ENCODE measurements around the gene LONP1.

The LONP1 gene

GRCh38 chr19:5713228-5713627, 6.7 kb downstream of the LONP1 start:
- H3K9me2 ChIP-seq (replicated peaks; ENCODE audit: insufficient read depth, low read length), result no peaks in the 10 kb centered on the region
- H3K9me3 ChIP-seq (ENCODE audit: insufficient read depth, low read length), result no peaks in the 10 kb centered on the region
- peaks cover 6% of the 10 kb centered on the region; the same call in 1 of the 2 replicates for H3K36me3 ChIP-seq (ENCODE audit: low read length)
- H4K20me1 ChIP-seq (ENCODE audit: low read depth, low read length), result peaks cover 12% of the 10 kb centered on the region
- H3K9ac ChIP-seq (ENCODE audit: low read length), result no peak overlapping the region
- H3K4me3 ChIP-seq (ENCODE audit: insufficient read depth, low read length, poor library complexity, severe bottlenecking), result no peak overlapping the region
- no peaks in the 10 kb centered on the region for H3F3A ChIP-seq (ENCODE audit: insufficient read depth)
- peaks cover 42% of the 10 kb centered on the region for H3K79me2 ChIP-seq (ENCODE audit: insufficient read depth, low read length)
- no peak overlapping the region for H3K27ac ChIP-seq (ENCODE audit: low read depth, low read length)
- H2AFZ ChIP-seq (ENCODE audit: low read depth, low read length, severe bottlenecking), result no peak overlapping the region
- no peak overlapping the region for H3K4me2 ChIP-seq (ENCODE audit: low read depth, low read length, poor library complexity, severe bottlenecking)
- TF ChIP-seq CTCF (IDR thresholded peaks at IDR 0.05; ENCODE audit: insufficient read depth, low read length, poor library complexity, severe bottlenecking), result no peak
- TF ChIP-seq EZH2phosphoT487 (conservative IDR thresholded peaks at IDR 0.05; ENCODE audit: low read length), result no peak
- H3K27me3 ChIP-seq (ENCODE audit: low read length), result no peaks in the 10 kb centered on the region

GRCh38 chr19:5711713-5712161, 8.2 kb downstream of the LONP1 start:
- Histone ChIP-seq H3K36me3 (ENCODE audit: low read length) (no peaks in the 10 kb centered on the region), H3K4me3 (ENCODE audit: insufficient read depth, low read length, poor library complexity, severe bottlenecking) (no peak overlapping the region), H2AFZ (ENCODE audit: low read depth, low read length, severe bottlenecking) (no peak overlapping the region), H4K20me1 (ENCODE audit: low read depth, low read length) (peaks cover 6% of the 10 kb centered on the region; the same call in 1 of the 2 replicates), H3F3A (ENCODE audit: insufficient read depth) (no peaks in the 10 kb centered on the region), H3K27me3 (ENCODE audit: low read length) (no peaks in the 10 kb centered on the region), H3K9ac (ENCODE audit: low read length) (no peak overlapping the region), H3K27ac (ENCODE audit: low read depth, low read length) (no peak overlapping the region), H3K79me2 (ENCODE audit: insufficient read depth, low read length) (peaks cover 27% of the 10 kb centered on the region), H3K9me2 (replicated peaks; ENCODE audit: insufficient read depth, low read length) (no peaks in the 10 kb centered on the region), H3K9me3 (ENCODE audit: insufficient read depth, low read length) (no peaks in the 10 kb centered on the region), H3K4me2 (ENCODE audit: low read depth, low read length, poor library complexity, severe bottlenecking) (no peak overlapping the region)
- TF ChIP-seq CTCF (IDR thresholded peaks at IDR 0.05; ENCODE audit: insufficient read depth, low read length, poor library complexity, severe bottlenecking) (no peak), EZH2phosphoT487 (conservative IDR thresholded peaks at IDR 0.05; ENCODE audit: low read length) (no peak)

GRCh38 chr19:5711025-5711424, 8.9 kb downstream of the LONP1 start:
- Histone ChIP-seq H3K27me3 (ENCODE audit: low read length) (no peaks in the 10 kb centered on the region), H3F3A (ENCODE audit: insufficient read depth) (no peaks in the 10 kb centered on the region), H3K9ac (ENCODE audit: low read length) (no peak overlapping the region), H3K4me2 (ENCODE audit: low read depth, low read length, poor library complexity, severe bottlenecking) (no peak overlapping the region), H3K9me3 (ENCODE audit: insufficient read depth, low read length) (no peaks in the 10 kb centered on the region), H3K4me3 (ENCODE audit: insufficient read depth, low read length, poor library complexity, severe bottlenecking) (no peak overlapping the region), H2AFZ (ENCODE audit: low read depth, low read length, severe bottlenecking) (no peak overlapping the region), H3K27ac (ENCODE audit: low read depth, low read length) (no peak overlapping the region), H4K20me1 (ENCODE audit: low read depth, low read length) (peaks cover 3% of the 10 kb centered on the region; the same call in 1 of the 2 replicates), H3K36me3 (ENCODE audit: low read length) (no peaks in the 10 kb centered on the region), H3K79me2 (ENCODE audit: insufficient read depth, low read length) (peaks cover 21% of the 10 kb centered on the region), H3K9me2 (replicated peaks; ENCODE audit: insufficient read depth, low read length) (no peaks in the 10 kb centered on the region)
- TF ChIP-seq EZH2phosphoT487 (conservative IDR thresholded peaks at IDR 0.05; ENCODE audit: low read length) (no peak), CTCF (IDR thresholded peaks at IDR 0.05; ENCODE audit: insufficient read depth, low read length, poor library complexity, severe bottlenecking) (no peak)

Measured in SU-DHL-6 (cell line).